GM23338 (cell line): ENCODE results near the gene MT4. TPM values are rescaled to one million over a fixed set of nuclear protein-coding genes. Genes with fewer than 3 reads are reported as not detected.

Experiments used
- ATAC-seq: fragments of 200-7000 bp; cut with Tn5 transposase; 3 replicates; pipeline ENCODE4 v1.9.1; 2020
- DNase-seq: peaks from one replicate; pipeline ENCODE4 v3.0.0-alpha.2; 2015; ENCODE audit warnings: low spot score
- H2AFZ ChIP-seq: fragments of 200-600 bp; sonication (generic); 2 replicates; pipeline ENCODE4 v1.8.0; 2016; ENCODE audit warnings: antibody characterized with exemption, mild to moderate bottlenecking, moderate library complexity
- H3F3A ChIP-seq: fragments of 200-600 bp; sonication (generic); replicated peaks from 2 replicates; pipeline ENCODE4 v1.8.0; 2017; ENCODE audit warnings: antibody characterized with exemption, mixed run types, low read depth
- H3K27ac ChIP-seq: fragments of 200-600 bp; sonication (generic); 2 replicates; pipeline ENCODE4 v1.6.1; 2016; ENCODE audit warnings: low read depth
- H3K27me3 ChIP-seq: fragments of 200-600 bp; sonication (generic); 2 replicates; pipeline ENCODE4 v1.8.0; 2016; ENCODE audit warnings: mild to moderate bottlenecking, mixed run types, moderate library complexity; ENCODE audit not compliant: insufficient read depth
- H3K36me3 ChIP-seq: fragments of 200-600 bp; sonication (generic); 2 replicates; pipeline ENCODE4 v1.8.0; 2016; ENCODE audit warnings: mild to moderate bottlenecking; ENCODE audit not compliant: insufficient read depth
- H3K4me1 ChIP-seq: fragments of 200-600 bp; sonication (generic); 2 replicates; pipeline ENCODE4 v1.8.0; 2016; ENCODE audit warnings: mild to moderate bottlenecking, moderate library complexity; ENCODE audit not compliant: insufficient read depth
- H3K4me2 ChIP-seq: fragments of 200-600 bp; sonication (generic); 2 replicates; pipeline ENCODE4 v1.7.1; 2017; ENCODE audit warnings: mixed run types
- H3K4me3 ChIP-seq: fragments of 200-600 bp; sonication (generic); 2 replicates; pipeline ENCODE4 v1.6.1; 2016; ENCODE audit warnings: mixed run types
- H3K79me2 ChIP-seq: fragments of 200-600 bp; sonication (generic); replicated peaks from 2 replicates; pipeline ENCODE4 v1.8.0; 2017; ENCODE audit warnings: mild to moderate bottlenecking; ENCODE audit not compliant: insufficient read depth
- H3K9me2 ChIP-seq: fragments of 200-600 bp; sonication (generic); 2 replicates; pipeline ENCODE4 v1.8.0; 2017; ENCODE audit not compliant: insufficient read depth
- H4K20me1 ChIP-seq: fragments of 200-600 bp; sonication (generic); replicated peaks from 2 replicates; pipeline ENCODE4 v1.8.0; 2017; ENCODE audit warnings: mild to moderate bottlenecking; ENCODE audit not compliant: insufficient read depth
- H3K27ac Mint-ChIP-seq: 2 replicates; pipeline ENCODE4 v1.8.0; 2020; ENCODE audit warnings: inconsistent platforms, mild to moderate bottlenecking, moderate library complexity, mixed read lengths
- H3K27me3 Mint-ChIP-seq: 3 replicates; pipeline ENCODE4 v1.8.0; 2022; ENCODE audit warnings: low read depth, mild to moderate bottlenecking, moderate library complexity, mixed read lengths, inconsistent platforms; ENCODE audit not compliant: insufficient read depth, poor library complexity
- H3K36me3 Mint-ChIP-seq: 3 replicates; pipeline ENCODE4 v1.8.0; 2021; ENCODE audit warnings: low read depth, mild to moderate bottlenecking, inconsistent platforms, moderate library complexity, mixed read lengths
- H3K4me1 Mint-ChIP-seq: 3 replicates; pipeline ENCODE4 v1.8.0; 2020; ENCODE audit warnings: mild to moderate bottlenecking, inconsistent platforms, mixed read lengths
- H3K4me3 Mint-ChIP-seq: 3 replicates; pipeline ENCODE4 v1.8.0; 2021; ENCODE audit warnings: moderate library complexity, mild to moderate bottlenecking, inconsistent platforms, mixed read lengths
- H3K9me3 Mint-ChIP-seq: 3 replicates; pipeline ENCODE4 v1.8.0; 2020; ENCODE audit warnings: moderate library complexity, mild to moderate bottlenecking, inconsistent platforms, mixed read lengths
- CREB1 ChIP-seq: fragments of 250-450 bp; sonication (Bioruptor Pico); IDR thresholded peaks from 2 replicates; pipeline ENCODE4 v1.5.0; 2020; ENCODE audit warnings: low read depth, mild to moderate bottlenecking, moderate library complexity
- EZH2phosphoT487 ChIP-seq: fragments of 200-600 bp; sonication (generic); IDR thresholded peaks from one replicate; pipeline ENCODE4 v1.8.1; 2018; ENCODE audit warnings: antibody characterized with exemption; ENCODE audit not compliant: unreplicated experiment
- JUNB ChIP-seq: IDR thresholded peaks from one replicate; pipeline ENCODE4 v1.6.1; 2016; ENCODE audit warnings: antibody characterized with exemption; ENCODE audit not compliant: unreplicated experiment
- NANOG ChIP-seq: IDR thresholded peaks from 2 replicates; pipeline ENCODE4 v1.6.1; 2016; ENCODE audit warnings: antibody characterized with exemption, borderline replicate concordance
- long read RNA-seq: library from polyadenylated mRNA; unstranded; transcript quantifications from one replicate; pipeline ENCODE4 v2.0.0, GENCODE V29; 2020; ENCODE audit not compliant: unreplicated experiment
- polyA plus RNA-seq: library from polyadenylated mRNA; unstranded; fragments of >200 nt; fragmentation: Nextera tagmentation; extraction: Ambion mirVana; gene quantifications from 2 replicates; pipeline ENCODE4 v1.2.1, GENCODE V29; 2016
- total RNA-seq: library from RNA; depleted of rRNA; stranded (reverse); fragments of >200 nt; shearing (Covaris generic); gene quantifications from 2 replicates; pipeline ENCODE4 v1.2.3, GENCODE V29; 2014; rRNA removed
- TF ChIP-seq, protein P1 (sequence below): IDR thresholded peaks from 2 replicates; pipeline ENCODE4 v1.6.1; 2016; ENCODE audit warnings: antibody characterized with exemption
- TF ChIP-seq, protein P2 (sequence below): fragments of 250-450 bp; sonication (Bioruptor Pico); IDR thresholded peaks from 2 replicates; pipeline ENCODE4 v1.5.0; 2020; ENCODE audit warnings: mild to moderate bottlenecking, moderate library complexity

MT4 gene
- total RNA-seq, result not detected in 2 replicates
- polyA plus RNA-seq, result not detected in 2 replicates
- long read RNA-seq, result 0 reads

DNA sequence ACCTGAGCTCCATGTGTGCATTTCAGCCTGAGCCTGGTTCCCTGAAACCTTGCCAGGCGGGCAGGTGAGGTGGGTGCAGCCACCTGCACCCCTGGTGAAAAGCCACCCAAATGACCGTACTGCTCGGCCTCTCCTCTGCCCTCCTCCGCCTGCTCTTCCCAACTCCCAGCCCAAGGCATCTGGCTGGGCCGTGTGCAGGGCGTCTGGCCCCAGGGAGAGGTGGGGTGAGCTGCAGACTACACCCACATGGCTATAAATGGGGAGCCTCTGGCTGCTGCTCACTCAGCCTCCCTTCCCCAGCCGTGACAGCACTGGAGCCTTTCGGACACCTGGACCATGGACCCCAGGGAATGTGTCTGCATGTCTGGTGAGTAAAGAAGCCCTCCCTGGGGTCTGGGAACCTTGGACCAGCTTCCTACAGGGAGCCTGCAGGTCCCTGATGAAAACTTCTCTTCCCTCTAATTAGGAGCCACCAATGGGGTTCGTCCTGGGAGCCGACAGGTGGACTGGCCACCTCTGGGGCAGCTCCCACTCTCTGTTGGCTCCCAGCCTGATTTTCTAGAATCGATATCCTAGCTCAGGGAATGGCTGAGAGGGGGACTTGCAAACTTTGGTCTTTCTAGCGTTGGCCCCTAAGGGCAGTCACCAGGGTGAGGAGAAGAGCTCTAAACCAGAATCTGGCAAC, at the start of gene MT4:
TSS of gene MT4 (plus strand) at position 281 of the 685 bp plus-strand sequence. CDS start at position 337, 56 bp downstream.
- Histone ChIP-seq H3K36me3 (no peaks in the 10 kb centered on the region), H2AFZ (no peak within 1 kb of the TSS), H3K27ac (no peak within 1 kb of the TSS), H3K4me1 (no peaks in the 10 kb centered on the region), H3K4me3 (no peak within 1 kb of the TSS), H3F3A (no peaks in the 10 kb centered on the region), H4K20me1 (no peaks in the 10 kb centered on the region), H3K27me3 (no peaks in the 10 kb centered on the region), H3K79me2 (no peaks in the 10 kb centered on the region), H3K9me2 (no peaks in the 10 kb centered on the region), H3K4me2 (no peak within 1 kb of the TSS)
- TF ChIP-seq EZH2phosphoT487 (no peak), CREB1 (CRISPR knock-in tag) (no peak), JUNB (no peak), NANOG (no peak)
- TF ChIP-seq, protein P1, sequence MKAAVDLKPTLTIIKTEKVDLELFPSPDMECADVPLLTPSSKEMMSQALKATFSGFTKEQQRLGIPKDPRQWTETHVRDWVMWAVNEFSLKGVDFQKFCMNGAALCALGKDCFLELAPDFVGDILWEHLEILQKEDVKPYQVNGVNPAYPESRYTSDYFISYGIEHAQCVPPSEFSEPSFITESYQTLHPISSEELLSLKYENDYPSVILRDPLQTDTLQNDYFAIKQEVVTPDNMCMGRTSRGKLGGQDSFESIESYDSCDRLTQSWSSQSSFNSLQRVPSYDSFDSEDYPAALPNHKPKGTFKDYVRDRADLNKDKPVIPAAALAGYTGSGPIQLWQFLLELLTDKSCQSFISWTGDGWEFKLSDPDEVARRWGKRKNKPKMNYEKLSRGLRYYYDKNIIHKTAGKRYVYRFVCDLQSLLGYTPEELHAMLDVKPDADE, result no peak
- TF ChIP-seq, protein P2, sequence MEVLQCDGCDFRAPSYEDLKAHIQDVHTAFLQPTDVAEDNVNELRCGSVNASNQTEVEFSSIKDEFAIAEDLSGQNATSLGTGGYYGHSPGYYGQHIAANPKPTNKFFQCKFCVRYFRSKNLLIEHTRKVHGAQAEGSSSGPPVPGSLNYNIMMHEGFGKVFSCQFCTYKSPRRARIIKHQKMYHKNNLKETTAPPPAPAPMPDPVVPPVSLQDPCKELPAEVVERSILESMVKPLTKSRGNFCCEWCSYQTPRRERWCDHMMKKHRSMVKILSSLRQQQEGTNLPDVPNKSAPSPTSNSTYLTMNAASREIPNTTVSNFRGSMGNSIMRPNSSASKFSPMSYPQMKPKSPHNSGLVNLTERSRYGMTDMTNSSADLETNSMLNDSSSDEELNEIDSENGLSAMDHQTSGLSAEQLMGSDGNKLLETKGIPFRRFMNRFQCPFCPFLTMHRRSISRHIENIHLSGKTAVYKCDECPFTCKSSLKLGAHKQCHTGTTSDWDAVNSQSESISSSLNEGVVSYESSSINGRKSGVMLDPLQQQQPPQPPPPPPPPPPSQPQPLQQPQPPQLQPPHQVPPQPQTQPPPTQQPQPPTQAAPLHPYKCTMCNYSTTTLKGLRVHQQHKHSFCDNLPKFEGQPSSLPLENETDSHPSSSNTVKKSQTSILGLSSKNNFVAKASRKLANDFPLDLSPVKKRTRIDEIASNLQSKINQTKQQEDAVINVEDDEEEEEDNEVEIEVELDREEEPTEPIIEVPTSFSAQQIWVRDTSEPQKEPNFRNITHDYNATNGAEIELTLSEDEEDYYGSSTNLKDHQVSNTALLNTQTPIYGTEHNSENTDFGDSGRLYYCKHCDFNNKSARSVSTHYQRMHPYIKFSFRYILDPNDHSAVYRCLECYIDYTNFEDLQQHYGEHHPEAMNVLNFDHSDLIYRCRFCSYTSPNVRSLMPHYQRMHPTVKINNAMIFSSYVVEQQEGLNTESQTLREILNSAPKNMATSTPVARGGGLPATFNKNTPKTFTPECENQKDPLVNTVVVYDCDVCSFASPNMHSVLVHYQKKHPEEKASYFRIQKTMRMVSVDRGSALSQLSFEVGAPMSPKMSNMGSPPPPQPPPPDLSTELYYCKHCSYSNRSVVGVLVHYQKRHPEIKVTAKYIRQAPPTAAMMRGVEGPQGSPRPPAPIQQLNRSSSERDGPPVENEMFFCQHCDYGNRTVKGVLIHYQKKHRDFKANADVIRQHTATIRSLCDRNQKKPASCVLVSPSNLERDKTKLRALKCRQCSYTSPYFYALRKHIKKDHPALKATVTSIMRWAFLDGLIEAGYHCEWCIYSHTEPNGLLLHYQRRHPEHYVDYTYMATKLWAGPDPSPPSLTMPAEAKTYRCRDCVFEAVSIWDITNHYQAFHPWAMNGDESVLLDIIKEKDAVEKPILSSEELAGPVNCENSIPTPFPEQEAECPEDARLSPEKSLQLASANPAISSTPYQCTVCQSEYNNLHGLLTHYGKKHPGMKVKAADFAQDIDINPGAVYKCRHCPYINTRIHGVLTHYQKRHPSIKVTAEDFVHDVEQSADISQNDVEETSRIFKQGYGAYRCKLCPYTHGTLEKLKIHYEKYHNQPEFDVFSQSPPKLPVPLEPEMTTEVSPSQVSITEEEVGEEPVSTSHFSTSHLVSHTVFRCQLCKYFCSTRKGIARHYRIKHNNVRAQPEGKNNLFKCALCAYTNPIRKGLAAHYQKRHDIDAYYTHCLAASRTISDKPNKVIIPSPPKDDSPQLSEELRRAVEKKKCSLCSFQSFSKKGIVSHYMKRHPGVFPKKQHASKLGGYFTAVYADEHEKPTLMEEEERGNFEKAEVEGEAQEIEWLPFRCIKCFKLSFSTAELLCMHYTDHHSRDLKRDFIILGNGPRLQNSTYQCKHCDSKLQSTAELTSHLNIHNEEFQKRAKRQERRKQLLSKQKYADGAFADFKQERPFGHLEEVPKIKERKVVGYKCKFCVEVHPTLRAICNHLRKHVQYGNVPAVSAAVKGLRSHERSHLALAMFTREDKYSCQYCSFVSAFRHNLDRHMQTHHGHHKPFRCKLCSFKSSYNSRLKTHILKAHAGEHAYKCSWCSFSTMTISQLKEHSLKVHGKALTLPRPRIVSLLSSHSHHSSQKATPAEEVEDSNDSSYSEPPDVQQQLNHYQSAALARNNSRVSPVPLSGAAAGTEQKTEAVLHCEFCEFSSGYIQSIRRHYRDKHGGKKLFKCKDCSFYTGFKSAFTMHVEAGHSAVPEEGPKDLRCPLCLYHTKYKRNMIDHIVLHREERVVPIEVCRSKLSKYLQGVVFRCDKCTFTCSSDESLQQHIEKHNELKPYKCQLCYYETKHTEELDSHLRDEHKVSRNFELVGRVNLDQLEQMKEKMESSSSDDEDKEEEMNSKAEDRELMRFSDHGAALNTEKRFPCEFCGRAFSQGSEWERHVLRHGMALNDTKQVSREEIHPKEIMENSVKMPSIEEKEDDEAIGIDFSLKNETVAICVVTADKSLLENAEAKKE, result no peak
- no peaks in the 10 kb centered on the region for H3K36me3 Mint-ChIP-seq
- H3K4me1 Mint-ChIP-seq, result no peaks in the 10 kb centered on the region; the same call in 2 of the 3 replicates
- H3K27ac Mint-ChIP-seq, result no peak within 1 kb of the TSS
- no peaks in the 10 kb centered on the region for H3K9me3 Mint-ChIP-seq
- H3K4me3 Mint-ChIP-seq, result no peak within 1 kb of the TSS
- no peak for ATAC-seq
- H3K27me3 Mint-ChIP-seq, result peaks cover 9% of the 10 kb centered on the region
- DNase-seq, result no peak
